ENCODE measurements around the gene PRKACG. TPM values are rescaled to one million over a fixed set of nuclear protein-coding genes. Genes with fewer than 3 reads are reported as not detected.

Gene PRKACG
- total RNA-seq, 1 experiment from 2014 or later: not detected

DNA sequence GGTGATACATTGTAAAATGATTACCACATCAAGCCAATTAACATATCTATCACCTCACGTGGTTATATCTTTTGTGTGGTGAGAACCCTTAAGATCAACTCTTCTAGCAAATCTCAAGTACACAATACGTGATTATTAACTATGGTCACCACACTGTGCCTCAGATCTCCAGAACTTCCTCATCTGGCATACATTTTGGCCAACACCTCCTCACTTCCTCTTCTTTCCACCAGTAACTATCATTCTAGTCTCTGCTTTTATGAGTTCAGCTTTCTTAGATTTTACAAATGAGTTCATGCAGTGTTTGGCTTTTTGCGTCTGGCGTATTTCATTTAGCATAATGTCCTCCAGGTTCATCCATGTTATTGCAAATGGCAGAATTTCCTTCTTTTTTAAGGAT is 35.8 kb downstream of the PRKACG start:
- Histone ChIP-seq H3K9me3 (no peaks in the 10 kb centered on the region), H3K4me1 (no peaks in the 10 kb centered on the region), H3K27me3 (replicated peaks; ENCODE audit: control insufficient read depth, insufficient read depth, low read length) (no peaks in the 10 kb centered on the region), H3K4me3 (ENCODE audit: low read depth, low read length) (no peak overlapping the region), H3K36me3 (ENCODE audit: control insufficient read depth, insufficient read depth, low read length) (no peaks in the 10 kb centered on the region)
- no TSS peak for BruUV-seq (replicated peaks)
- intact Hi-C loops (cut with micrococcal nuclease; ENCODE audit: unreplicated experiment): no loop called here
- DNase-seq: no peak
- Mint-ChIP-seq H3K27ac (ENCODE audit: unreplicated experiment) (no peak overlapping the region), H3K4me1 (ENCODE audit: low read depth, unreplicated experiment) (no peaks in the 10 kb centered on the region), H3K36me3 (ENCODE audit: insufficient read depth, unreplicated experiment) (no peaks in the 10 kb centered on the region), H3K27me3 (ENCODE audit: insufficient read depth, unreplicated experiment) (no peaks in the 10 kb centered on the region), H3K4me3 (ENCODE audit: unreplicated experiment) (no peak overlapping the region), H3K9me3 (ENCODE audit: unreplicated experiment) (no peaks in the 10 kb centered on the region)
- TF ChIP-seq, protein P1, sequence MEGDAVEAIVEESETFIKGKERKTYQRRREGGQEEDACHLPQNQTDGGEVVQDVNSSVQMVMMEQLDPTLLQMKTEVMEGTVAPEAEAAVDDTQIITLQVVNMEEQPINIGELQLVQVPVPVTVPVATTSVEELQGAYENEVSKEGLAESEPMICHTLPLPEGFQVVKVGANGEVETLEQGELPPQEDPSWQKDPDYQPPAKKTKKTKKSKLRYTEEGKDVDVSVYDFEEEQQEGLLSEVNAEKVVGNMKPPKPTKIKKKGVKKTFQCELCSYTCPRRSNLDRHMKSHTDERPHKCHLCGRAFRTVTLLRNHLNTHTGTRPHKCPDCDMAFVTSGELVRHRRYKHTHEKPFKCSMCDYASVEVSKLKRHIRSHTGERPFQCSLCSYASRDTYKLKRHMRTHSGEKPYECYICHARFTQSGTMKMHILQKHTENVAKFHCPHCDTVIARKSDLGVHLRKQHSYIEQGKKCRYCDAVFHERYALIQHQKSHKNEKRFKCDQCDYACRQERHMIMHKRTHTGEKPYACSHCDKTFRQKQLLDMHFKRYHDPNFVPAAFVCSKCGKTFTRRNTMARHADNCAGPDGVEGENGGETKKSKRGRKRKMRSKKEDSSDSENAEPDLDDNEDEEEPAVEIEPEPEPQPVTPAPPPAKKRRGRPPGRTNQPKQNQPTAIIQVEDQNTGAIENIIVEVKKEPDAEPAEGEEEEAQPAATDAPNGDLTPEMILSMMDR (IDR thresholded peaks at IDR 0.05; ENCODE audit: insufficient read depth in 1 of 2, low read depth in 1 of 2, low read length in 1 of 2, severe bottlenecking in 1 of 2, unreplicated experiment in 1 of 2): no peak
- ChIA-PET POLR2A (no interaction called here), CTCF (no interaction called here)

DNA sequence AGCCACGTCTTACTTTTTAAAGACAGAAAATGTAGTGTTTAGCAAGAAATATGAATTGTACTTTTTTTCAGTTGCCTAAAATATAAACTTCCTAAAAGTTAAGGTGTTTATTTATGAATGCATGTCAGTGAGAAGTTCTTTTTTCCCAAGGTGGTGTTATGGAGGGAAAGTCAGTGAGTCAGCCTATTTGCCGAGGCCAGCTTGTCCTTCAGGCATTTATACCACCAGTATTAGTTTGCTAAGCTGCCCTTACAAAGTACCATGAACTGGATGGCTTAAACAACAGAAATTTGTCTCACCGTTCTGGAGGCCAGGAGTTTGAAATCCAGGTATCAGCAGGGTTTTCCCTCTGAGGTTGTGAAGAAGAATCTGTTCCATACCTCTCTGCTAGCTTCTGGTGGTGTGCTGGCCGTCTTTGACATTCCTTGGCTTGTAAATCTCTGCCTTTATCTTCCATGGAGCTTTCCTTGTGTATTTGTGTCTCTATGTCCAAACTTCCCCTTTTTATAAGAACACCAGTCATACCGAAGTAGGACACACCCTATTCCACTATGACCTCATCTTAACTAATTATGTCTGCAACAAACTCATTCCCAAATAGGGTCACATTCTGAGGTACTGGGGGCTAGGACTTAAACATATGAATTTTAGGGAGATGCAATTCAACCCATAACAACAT is 38.4 kb downstream of the PRKACG start:
- POLR2A ChIA-PET: no interaction called here
- H3K4me3 ChIP-seq (ENCODE audit: low read depth, low read length): no peak overlapping the region
- Mint-ChIP-seq H3K36me3 (ENCODE audit: insufficient read depth, unreplicated experiment) (no peaks in the 10 kb centered on the region), H3K9me3 (ENCODE audit: unreplicated experiment) (no peaks in the 10 kb centered on the region), H3K27ac (ENCODE audit: unreplicated experiment) (no peak overlapping the region), H3K4me1 (ENCODE audit: low read depth, unreplicated experiment) (no peaks in the 10 kb centered on the region), H3K4me3 (ENCODE audit: unreplicated experiment) (no peak overlapping the region), H3K27me3 (ENCODE audit: insufficient read depth, unreplicated experiment) (no peaks in the 10 kb centered on the region)
- intact Hi-C loops (cut with micrococcal nuclease; ENCODE audit: unreplicated experiment): no loop called here
- no peak for DNase-seq
- no peaks in the 10 kb centered on the region for H3K4me1 ChIP-seq
- no peaks in the 10 kb centered on the region for H3K27me3 ChIP-seq (replicated peaks; ENCODE audit: control insufficient read depth, insufficient read depth, low read length)
- CTCF ChIA-PET: no interaction called here
- H3K36me3 ChIP-seq (ENCODE audit: control insufficient read depth, insufficient read depth, low read length): no peaks in the 10 kb centered on the region
- no peaks in the 10 kb centered on the region for H3K9me3 ChIP-seq
- TF ChIP-seq, protein P1 (IDR thresholded peaks at IDR 0.05; ENCODE audit: insufficient read depth in 1 of 2, low read depth in 1 of 2, low read length in 1 of 2, severe bottlenecking in 1 of 2, unreplicated experiment in 1 of 2): no peak
- no TSS peak for BruUV-seq (replicated peaks)

DNA sequence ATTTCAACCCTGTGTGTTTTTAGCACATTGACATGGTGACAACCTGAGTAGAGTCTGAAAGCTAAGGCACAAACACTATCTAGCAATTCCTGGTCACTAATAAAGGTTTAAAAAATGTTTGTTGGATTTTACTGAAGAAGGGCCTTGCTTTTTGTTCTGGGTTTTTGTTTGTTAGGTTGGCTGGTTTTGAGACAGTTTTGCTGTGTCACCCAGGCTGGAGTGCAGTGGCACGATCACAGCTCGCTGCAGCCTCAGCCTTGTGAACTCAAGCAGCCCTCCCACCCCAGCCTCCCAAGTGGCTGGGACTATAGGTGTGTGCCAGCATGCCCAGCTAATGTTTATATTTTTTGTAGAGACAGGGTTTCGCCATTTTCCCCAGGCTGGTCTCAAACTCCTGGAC is 39.0 kb downstream of the PRKACG start:
- no peak overlapping the region for H3K27ac Mint-ChIP-seq (ENCODE audit: unreplicated experiment)
- no peaks in the 10 kb centered on the region for H3K36me3 ChIP-seq (ENCODE audit: control insufficient read depth, insufficient read depth, low read length)
- H3K4me3 Mint-ChIP-seq (ENCODE audit: unreplicated experiment): no peak overlapping the region
- H3K4me3 ChIP-seq (ENCODE audit: low read depth, low read length): no peak overlapping the region
- no peaks in the 10 kb centered on the region for H3K9me3 Mint-ChIP-seq (ENCODE audit: unreplicated experiment)
- no peaks in the 10 kb centered on the region for H3K27me3 ChIP-seq (replicated peaks; ENCODE audit: control insufficient read depth, insufficient read depth, low read length)
- CTCF ChIA-PET: no interaction called here
- no peaks in the 10 kb centered on the region for H3K9me3 ChIP-seq
- no peaks in the 10 kb centered on the region for H3K27me3 Mint-ChIP-seq (ENCODE audit: insufficient read depth, unreplicated experiment)
- POLR2A ChIA-PET: no interaction called here
- TF ChIP-seq, protein P1 (IDR thresholded peaks at IDR 0.05; ENCODE audit: insufficient read depth in 1 of 2, low read depth in 1 of 2, low read length in 1 of 2, severe bottlenecking in 1 of 2, unreplicated experiment in 1 of 2): no peak
- intact Hi-C loops (cut with micrococcal nuclease; ENCODE audit: unreplicated experiment): no loop called here
- H3K4me1 ChIP-seq: no peaks in the 10 kb centered on the region
- no TSS peak for BruUV-seq (replicated peaks)
- DNase-seq: no peak
- H3K4me1 Mint-ChIP-seq (ENCODE audit: low read depth, unreplicated experiment): no peaks in the 10 kb centered on the region
- no peaks in the 10 kb centered on the region for H3K36me3 Mint-ChIP-seq (ENCODE audit: insufficient read depth, unreplicated experiment)
